GM12878 (cell line): ENCODE measurements around the gene MBOAT2. TPM values are rescaled to one million over a fixed set of nuclear protein-coding genes. Genes with fewer than 3 reads are reported as not detected.

Source experiments
- ATAC-seq: fragments of 200-7000 bp; cut with Tn5 transposase; 3 replicates; pipeline ENCODE4 v1.9.1; 2020; ENCODE audit warnings: mild to moderate bottlenecking, moderate library complexity
- BruUV-seq: library from RNA; stranded (reverse); fragments of 400-500 nt; replicated peaks from 2 replicates; lab custom pipeline; 2021; lab: Mats Ljungman, UMichigan
- CTCF ChIA-PET: fragments of 300-600 bp; sonication (Branson Sonifier 250); formaldehyde crosslinking; extraction: SDS; loops from one replicate; lab custom pipeline; 2021; ENCODE audit warnings: inconsistent platforms; lab: Yijun Ruan, JAX
- POLR2A ChIA-PET: fragments of 350-600 bp; formaldehyde crosslinking; extraction: SDS; loops from one replicate; lab custom pipeline; 2021; ENCODE audit warnings: inconsistent platforms; lab: Charles Lee
- RAD21 ChIA-PET: fragments of 300-600 bp; sonication (Branson Sonifier 250); formaldehyde crosslinking; loops from one replicate; lab custom pipeline; 2023; ENCODE audit warnings: antibody characterized with exemption; ENCODE audit not compliant: unreplicated experiment; lab: Charles Lee
- SMC1A ChIA-PET: fragments of 300-600 bp; sonication (Branson Sonifier 250); formaldehyde crosslinking; loops from one replicate; lab custom pipeline; 2023; ENCODE audit not compliant: unreplicated experiment, uncharacterized antibody; lab: Charles Lee
- DNase-seq: peaks from one replicate; pipeline ENCODE4 v3.0.0-alpha.2; 2011; ENCODE audit warnings: low read depth, low spot score
- FAIRE-seq: peaks from 3 replicates; lab custom pipeline; 2011; peaks lifted over from hg19 to GRCh38; lab: Jason Lieb, UNC
- H2AFZ ChIP-seq: 2 replicates; pipeline ENCODE4 v1.6.0; 2011; ENCODE audit warnings: low read depth, low read length, control low read depth; ENCODE audit not compliant: control insufficient read depth
- H3K27ac ChIP-seq: 2 replicates; pipeline ENCODE4 v1.5.1; 2011; ENCODE audit warnings: control low read depth; ENCODE audit not compliant: control insufficient read depth, insufficient read depth
- H3K27me3 ChIP-seq, 2 experiments: replicated peaks in 1 of 2; 2 replicates each; pipeline versions ENCODE4 v1.6.0 to v1.6.1; 2011; ENCODE audit warnings: low read length in 1 of 2; ENCODE audit not compliant: control insufficient read depth in 2 of 2, insufficient read depth in 2 of 2
- H3K36me3 ChIP-seq, 2 experiments: 2 replicates each; pipeline ENCODE4 v1.5.1; 2011; ENCODE audit warnings: low read length in 1 of 2; ENCODE audit not compliant: control insufficient read depth in 2 of 2, insufficient read depth in 2 of 2
- H3K4me1 ChIP-seq: 2 replicates; pipeline ENCODE4 v1.6.1; 2011; ENCODE audit warnings: mild to moderate bottlenecking, low read length, moderate library complexity, mixed read lengths; ENCODE audit not compliant: control insufficient read depth, insufficient read depth
- H3K4me2 ChIP-seq: 2 replicates; pipeline ENCODE4 v1.6.0; 2011; ENCODE audit warnings: control low read depth; ENCODE audit not compliant: control insufficient read depth, insufficient read depth
- H3K4me3 ChIP-seq: fragments of 200-600 bp; sonication (generic); 2 replicates; pipeline ENCODE4 v1.5.1; 2016
- H3K79me2 ChIP-seq: 2 replicates; pipeline ENCODE4 v1.6.0; 2011; ENCODE audit warnings: low read length; ENCODE audit not compliant: control insufficient read depth, insufficient read depth
- H3K9ac ChIP-seq: 2 replicates; pipeline ENCODE4 v1.8.0; 2011; ENCODE audit warnings: low read length, control low read depth, mixed read lengths; ENCODE audit not compliant: control insufficient read depth, insufficient read depth
- H3K9me3 ChIP-seq: replicated peaks from 3 replicates; pipeline ENCODE4 v1.5.1; 2011; ENCODE audit warnings: mild to moderate bottlenecking, low read length; ENCODE audit not compliant: control insufficient read depth, insufficient read depth
- H4K20me1 ChIP-seq: 2 replicates; pipeline ENCODE4 v1.6.0; 2011; ENCODE audit not compliant: control insufficient read depth, insufficient read depth
- ATF7 ChIP-seq: fragments of 450-650 bp; IDR thresholded peaks from 2 replicates; pipeline ENCODE4 v1.6.1; 2016; ENCODE audit warnings: low read depth, mild to moderate bottlenecking
- DPF2 ChIP-seq: fragments of 450-650 bp; IDR thresholded peaks from 2 replicates; pipeline ENCODE4 v1.6.1; 2017; ENCODE audit warnings: mild to moderate bottlenecking
- E2F8 ChIP-seq: fragments of 450-650 bp; IDR thresholded peaks from 2 replicates; pipeline ENCODE4 v1.6.1; 2018; ENCODE audit warnings: mild to moderate bottlenecking, low read depth, moderate library complexity; ENCODE audit not compliant: partially characterized antibody
- E4F1 ChIP-seq: fragments of 450-650 bp; IDR thresholded peaks from 2 replicates; pipeline ENCODE4 v1.6.1; 2018; ENCODE audit warnings: borderline replicate concordance, mild to moderate bottlenecking; ENCODE audit not compliant: partially characterized antibody
- ETV6 ChIP-seq, 2 experiments: fragments of 450-650 bp in 1 of 2; IDR thresholded peaks in 1 of 2; conservative IDR thresholded peaks in 1 of 2; 2 replicates each; pipeline ENCODE4 v1.6.1; 2014; ENCODE audit warnings: antibody characterized with exemption in 1 of 2, borderline replicate concordance in 1 of 2, low read depth in 1 of 2, mild to moderate bottlenecking in 1 of 2, moderate library complexity in 1 of 2
- IRF4 ChIP-seq: IDR thresholded peaks from 2 replicates; pipeline ENCODE4 v1.6.1; 2011; ENCODE audit warnings: low read depth, low read length
- KAT2A ChIP-seq: conservative IDR thresholded peaks from 2 replicates; pipeline ENCODE4 v1.6.1; 2011; ENCODE audit warnings: low read depth, low read length; ENCODE audit not compliant: control insufficient read depth
- MAX ChIP-seq: IDR thresholded peaks from 2 replicates; pipeline ENCODE4 v1.6.1; 2012; ENCODE audit warnings: low read depth, low read length, improper control_type of control experiment
- STAT1 ChIP-seq: fragments of 450-650 bp; conservative IDR thresholded peaks from 2 replicates; pipeline ENCODE4 v1.6.1; 2014; ENCODE audit warnings: antibody characterized with exemption, mild to moderate bottlenecking
- TAF1 ChIP-seq: IDR thresholded peaks from 2 replicates; pipeline ENCODE4 v1.6.1; 2011; ENCODE audit warnings: mild to moderate bottlenecking, low read depth, low read length, borderline replicate concordance
- TCF12 ChIP-seq: IDR thresholded peaks from 2 replicates; pipeline ENCODE4 v1.6.1; 2011; ENCODE audit warnings: low read depth, mild to moderate bottlenecking, low read length
- ZBTB33 ChIP-seq: fragments of 450-650 bp; IDR thresholded peaks from 2 replicates; pipeline ENCODE4 v1.6.1; 2017; ENCODE audit warnings: mild to moderate bottlenecking
- WGBS: methylation state at CpG from one replicate; pipeline ENCODE4 v1.1.6; 2016; ENCODE audit warnings: low lambda C conversion rate; ENCODE audit not compliant: insufficient replicate concordance, insufficient coverage; ENCODE audit errors: missing lambda C conversion rate; 5-methylcytosine and 5-hydroxymethylcytosine counted together
- in situ Hi-C: fragments of 300-500 bp; cut with MboI; formaldehyde crosslinking; loops from 9 replicates; pipeline ENCODE4 v1.14.3; 2018; ENCODE audit warnings: mixed read lengths
- intact Hi-C: fragments of 100-400 bp; cut with micrococcal nuclease; formaldehyde crosslinking; loops from one replicate; pipeline ENCODE4 v1.14.2; 2022; ENCODE audit not compliant: unreplicated experiment
- polyA plus RNA-seq, 11 experiments: library from polyadenylated mRNA; depleted of rRNA in 4 of 11; unstranded in 6 of 11; stranded (reverse) in 5 of 11; fragments of >200 nt; fragmentation: Nextera tagmentation in 4 of 11; fragmentation: Illumina TruSeq in 1 of 11; extraction: Ambion mirVana in 4 of 11; extraction: Trizol in 1 of 11; gene quantifications; 1 replicate in 1 of 11; 2 replicates in 10 of 11; pipeline versions ENCODE4 v1.2.1 to v1.2.3, GENCODE V29; 2011 to 2016; ENCODE audit warnings: inconsistent platforms in 2 of 11, missing spikeins in 2 of 11, low read depth in 1 of 11
- total RNA-seq, 4 experiments: library from RNA; depleted of rRNA in 3 of 4; stranded (reverse); fragments of >200 nt in 3 of 4; fragmentation: Illumina TruSeq in 1 of 4; extraction: Trizol in 1 of 4; gene quantifications; 2 replicates each; pipeline versions ENCODE4 v1.2.1 to v1.2.3, GENCODE V29; 2013 to 2021

MBOAT2 gene
- total and polyA plus RNA-seq, 10 of the 15 experiments (the other 5 are each of a cell fraction or from before 2014, with no cell fraction given): 0.08 to 40.6 (median 1.8) TPM

GRCh38 chr2:8980096-8980495 lies 23.4 kb downstream of the MBOAT2 start (continued):
- TF ChIP-seq E2F8: no peak
- TF ChIP-seq STAT1: no peak
- TF ChIP-seq TCF12: no peak
- no peak for TF ChIP-seq KAT2A
- TF ChIP-seq TAF1: no peak
- TF ChIP-seq DPF2: no peak
- TF ChIP-seq IRF4: no peak

GRCh38 chr2:8977758-8978157 lies 25.7 kb downstream of the MBOAT2 start:
- Histone ChIP-seq H3K4me3 (no peak overlapping the region), H2AFZ (no peak overlapping the region), H3K9ac (no peak overlapping the region), H3K4me2 (no peak overlapping the region), H3K79me2 (no peaks in the 10 kb centered on the region; the same call in none of the 2 replicates), H4K20me1 (no peaks in the 10 kb centered on the region), H3K36me3 (no peaks in the 10 kb centered on the region), H3K27me3 (no peaks in the 10 kb centered on the region), H3K27ac (no peak overlapping the region), H3K4me1 (peaks cover 6% of the 10 kb centered on the region; the same call in 1 of the 2 replicates), H3K9me3 (no peaks in the 10 kb centered on the region; the same call in 2 of the 3 replicates)
- in situ Hi-C loops (no loop called here), intact Hi-C loops (no loop called here)
- POLR2A ChIA-PET: no interaction called here
- BruUV-seq: no TSS peak
- CTCF ChIA-PET: interaction anchor here (0.9 to 2.2 kb wide), 4 partner anchors 9 to 122 kb away, joined by 3 to 9 read pairs (median 4); no protein-coding TSS in a partner anchor
- SMC1A ChIA-PET: interaction anchor here (1.2 to 1.8 kb wide), 3 partner anchors 8 to 87 kb away, joined by 3 to 5 read pairs (median 4); no protein-coding TSS in a partner anchor
- ATAC-seq: no peak
- RAD21 ChIA-PET: interaction anchor here (0.5 to 1.0 kb wide), 2 partner anchors 94 to 104 kb away, joined by 3 to 4 read pairs; no protein-coding TSS in a partner anchor
- no peak for FAIRE-seq
- no peak for DNase-seq
- WGBS: 90% methylated on average over 4 of the region's 4 CpGs
- TF ChIP-seq ATF7 (no peak), ETV6 (conservative IDR thresholded peaks at IDR 0.05 in 1 of 2, IDR thresholded peaks at IDR 0.05 in 1 of 2; ENCODE audit: borderline replicate concordance in 1 of 2, low read depth in 1 of 2) (no peak), E4F1 (no peak), TAF1 (no peak), ZBTB33 (no peak), DPF2 (no peak), MAX (no peak)
